ENCODE results near the gene MCUB.
A peak's percentile ranks its signal among the peaks of the same experiment; 100 is the strongest.

MCUB gene

DNA sequence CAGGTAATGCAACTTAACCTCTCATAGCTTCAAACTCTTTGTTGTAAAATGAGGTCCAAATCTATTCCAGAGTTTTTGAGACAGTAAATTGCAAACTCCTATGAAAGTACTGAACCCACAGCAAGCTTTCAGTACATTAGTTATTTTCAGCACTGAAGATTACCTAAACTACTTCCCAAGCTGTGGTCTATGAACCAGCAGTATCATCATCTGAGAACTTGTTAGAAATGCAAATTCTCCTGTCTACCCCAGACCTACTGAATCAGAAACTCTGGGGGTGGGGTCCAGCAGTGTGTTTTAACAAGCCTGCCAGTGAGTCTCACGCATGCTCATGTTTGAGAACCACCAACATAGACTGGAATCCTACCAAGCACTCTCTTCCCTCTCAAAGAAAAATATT lies 148.9 kb downstream of the MCUB start:
- Histone ChIP-seq H3K27me3 (ENCODE audit: insufficient read depth, low read length) (no peaks in the 10 kb centered on the region), H3K36me3 (ENCODE audit: insufficient read depth, low read length) (peaks cover 8% of the 10 kb centered on the region)

DNA sequence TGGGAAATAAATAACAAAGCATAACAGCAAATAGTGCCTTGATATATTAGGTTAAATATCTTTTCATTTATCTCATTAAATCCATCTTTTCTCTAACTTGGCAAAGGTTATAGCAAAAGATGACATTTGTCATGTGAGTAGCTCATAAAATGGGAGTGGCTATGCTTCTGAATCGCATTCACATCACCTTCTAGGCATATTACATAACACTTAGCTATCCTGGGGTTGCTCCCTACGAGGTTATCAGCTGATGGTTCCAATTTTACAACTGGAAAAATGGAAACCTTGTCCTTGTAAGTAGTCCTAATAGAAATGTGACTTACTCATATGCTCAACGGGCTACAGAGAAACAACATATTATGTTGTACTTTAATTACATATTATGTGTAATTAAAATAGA lies 153.5 kb downstream of the MCUB start:
- Histone ChIP-seq H3K9me3 (ENCODE audit: low read length) (no peaks in the 10 kb centered on the region), H2AFZ (ENCODE audit: low read depth, low read length) (no peak overlapping the region), H3K4me1 (ENCODE audit: insufficient read depth, low read length) (no peaks in the 10 kb centered on the region), H3K4me3 (ENCODE audit: low read length) (no peak overlapping the region), H3K36me3 (ENCODE audit: insufficient read depth, low read length) (peaks cover 26% of the 10 kb centered on the region), H3K27me3 (ENCODE audit: insufficient read depth, low read length) (no peaks in the 10 kb centered on the region)

More for the DNA sequence above, 148.9 kb downstream of the MCUB start:
- H3K9me3 ChIP-seq (ENCODE audit: low read length): no peaks in the 10 kb centered on the region
- no peak overlapping the region for H3K4me3 ChIP-seq (ENCODE audit: low read length)
- no peaks in the 10 kb centered on the region for H3K4me1 ChIP-seq (ENCODE audit: insufficient read depth, low read length)
- no peak overlapping the region for H2AFZ ChIP-seq (ENCODE audit: low read depth, low read length)

DNA sequence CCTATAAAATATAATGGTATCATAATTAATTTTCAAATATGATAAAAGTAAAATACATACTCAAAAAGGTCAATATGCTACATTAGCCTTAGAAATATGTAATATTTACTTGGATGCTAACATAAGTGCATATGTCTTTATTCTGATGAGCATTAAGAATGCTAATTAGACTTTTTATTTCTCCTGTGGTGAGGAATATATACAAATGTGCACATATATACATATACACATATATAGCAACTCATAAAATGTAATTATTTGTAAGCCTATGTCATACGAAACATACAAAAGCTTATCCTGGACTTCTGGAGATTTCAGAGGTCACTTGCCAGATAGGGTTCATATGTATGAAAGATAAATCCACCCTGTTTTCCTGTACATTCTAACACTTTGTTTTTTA lies 158.7 kb downstream of the MCUB start:
- Histone ChIP-seq H3K9me3 (ENCODE audit: low read length) (peaks cover 7% of the 10 kb centered on the region), H3K4me3 (ENCODE audit: low read length) (no peak overlapping the region), H3K27me3 (ENCODE audit: insufficient read depth, low read length) (no peaks in the 10 kb centered on the region), H2AFZ (ENCODE audit: low read depth, low read length) (no peak overlapping the region), H3K36me3 (ENCODE audit: insufficient read depth, low read length) (peaks cover 19% of the 10 kb centered on the region), H3K4me1 (ENCODE audit: insufficient read depth, low read length) (no peaks in the 10 kb centered on the region)

DNA sequence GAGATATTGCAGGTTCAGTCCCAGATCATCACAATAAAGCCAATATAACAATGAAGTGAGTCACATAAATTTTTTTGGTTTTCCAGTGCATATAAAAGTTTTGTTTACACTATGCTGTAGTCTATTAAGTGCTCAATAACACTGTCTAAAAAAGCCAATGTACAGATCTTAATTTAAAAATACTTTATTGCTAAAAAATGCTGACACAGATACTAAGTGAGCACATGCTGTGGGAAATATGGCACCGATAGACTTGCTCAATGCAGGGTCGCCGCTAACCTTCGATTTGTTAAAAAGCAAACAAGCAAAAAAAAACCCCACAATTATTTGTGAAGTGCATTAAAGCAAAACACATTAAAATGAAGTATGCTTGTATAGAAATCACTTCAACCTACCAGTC lies 159.6 kb downstream of the MCUB start:
- H3K36me3 ChIP-seq (ENCODE audit: insufficient read depth, low read length): peaks cover 13% of the 10 kb centered on the region
- H3K4me1 ChIP-seq (ENCODE audit: insufficient read depth, low read length): no peaks in the 10 kb centered on the region
- no peak overlapping the region for H2AFZ ChIP-seq (ENCODE audit: low read depth, low read length)
- H3K9me3 ChIP-seq (ENCODE audit: low read length): peaks cover 7% of the 10 kb centered on the region
- no peaks in the 10 kb centered on the region for H3K27me3 ChIP-seq (ENCODE audit: insufficient read depth, low read length)
- H3K4me3 ChIP-seq (ENCODE audit: low read length): no peak overlapping the region

DNA sequence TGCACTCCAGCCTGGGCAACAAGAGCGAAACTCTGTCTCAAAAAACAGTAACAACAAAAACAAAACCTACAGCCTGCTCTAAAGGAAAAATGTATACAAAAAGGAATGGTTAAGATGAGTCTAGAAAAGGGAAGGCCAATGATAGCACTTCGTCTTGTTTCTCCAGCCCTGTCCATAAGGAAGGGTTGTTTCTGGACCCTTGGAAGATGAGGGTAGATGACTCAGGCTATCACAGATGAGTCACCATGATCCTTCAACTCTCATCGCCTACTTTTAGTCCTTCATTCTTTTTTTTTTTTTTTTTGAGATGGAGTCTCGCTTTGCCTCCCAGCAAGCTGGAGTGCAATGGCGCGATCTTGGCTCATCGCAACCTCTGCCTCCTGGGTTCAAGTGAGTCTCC lies 161.0 kb downstream of the MCUB start:
- Histone ChIP-seq H3K27me3 (ENCODE audit: insufficient read depth, low read length) (no peaks in the 10 kb centered on the region), H3K4me1 (ENCODE audit: insufficient read depth, low read length) (no peaks in the 10 kb centered on the region), H3K4me3 (ENCODE audit: low read length) (no peak overlapping the region), H3K9me3 (ENCODE audit: low read length) (peaks cover 7% of the 10 kb centered on the region), H2AFZ (ENCODE audit: low read depth, low read length) (no peak overlapping the region), H3K36me3 (ENCODE audit: insufficient read depth, low read length) (peaks cover 11% of the 10 kb centered on the region)

DNA sequence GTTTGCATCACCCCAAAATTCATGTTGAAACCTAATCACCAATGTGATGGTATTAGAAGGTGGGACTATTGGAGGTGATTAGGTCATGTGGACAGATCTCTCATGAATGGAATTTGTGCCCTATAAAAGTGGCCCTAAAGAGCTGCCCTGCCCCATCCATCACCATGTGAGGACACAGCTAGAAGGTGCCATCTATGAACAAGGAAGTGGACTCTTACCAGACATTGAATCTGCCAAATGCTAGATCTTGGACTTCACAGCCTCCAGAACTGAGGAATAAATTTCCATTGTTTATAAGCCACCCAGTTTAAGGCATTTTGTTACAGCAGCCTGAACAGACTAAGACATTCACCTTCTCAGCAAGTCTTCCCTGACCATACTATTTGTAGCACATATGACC lies 162.3 kb downstream of the MCUB start:
- Histone ChIP-seq H3K36me3 (ENCODE audit: insufficient read depth, low read length) (no peaks in the 10 kb centered on the region), H3K27me3 (ENCODE audit: insufficient read depth, low read length) (no peaks in the 10 kb centered on the region), H3K4me3 (ENCODE audit: low read length) (no peak overlapping the region), H2AFZ (ENCODE audit: low read depth, low read length) (no peak overlapping the region), H3K9me3 (ENCODE audit: low read length) (peaks cover 7% of the 10 kb centered on the region), H3K4me1 (ENCODE audit: insufficient read depth, low read length) (no peaks in the 10 kb centered on the region)

DNA sequence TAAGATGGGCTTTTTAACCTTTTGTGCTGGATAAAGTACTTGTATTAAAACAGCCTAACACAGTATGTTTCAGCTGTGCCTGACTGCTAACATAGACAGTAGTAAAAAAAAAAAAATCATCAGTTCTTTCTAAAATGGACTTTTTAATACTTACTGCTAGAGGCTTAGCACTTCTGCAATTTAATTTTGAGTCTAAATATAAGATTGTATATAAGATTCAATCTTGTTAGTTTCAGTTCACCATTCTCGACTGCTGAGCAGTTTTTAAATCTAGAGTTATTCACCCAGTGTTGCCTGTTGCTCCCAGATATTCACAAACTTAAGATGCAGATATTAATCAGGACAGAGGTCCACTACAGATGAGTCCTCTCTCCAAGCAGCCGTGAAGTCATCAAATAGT lies 163.1 kb downstream of the MCUB start:
- Histone ChIP-seq H3K9me3 (ENCODE audit: low read length) (peaks cover 7% of the 10 kb centered on the region), H3K4me3 (ENCODE audit: low read length) (no peak overlapping the region), H3K36me3 (ENCODE audit: insufficient read depth, low read length) (no peaks in the 10 kb centered on the region), H3K4me1 (ENCODE audit: insufficient read depth, low read length) (no peaks in the 10 kb centered on the region), H3K27me3 (ENCODE audit: insufficient read depth, low read length) (no peaks in the 10 kb centered on the region), H2AFZ (ENCODE audit: low read depth, low read length) (no peak overlapping the region)

DNA sequence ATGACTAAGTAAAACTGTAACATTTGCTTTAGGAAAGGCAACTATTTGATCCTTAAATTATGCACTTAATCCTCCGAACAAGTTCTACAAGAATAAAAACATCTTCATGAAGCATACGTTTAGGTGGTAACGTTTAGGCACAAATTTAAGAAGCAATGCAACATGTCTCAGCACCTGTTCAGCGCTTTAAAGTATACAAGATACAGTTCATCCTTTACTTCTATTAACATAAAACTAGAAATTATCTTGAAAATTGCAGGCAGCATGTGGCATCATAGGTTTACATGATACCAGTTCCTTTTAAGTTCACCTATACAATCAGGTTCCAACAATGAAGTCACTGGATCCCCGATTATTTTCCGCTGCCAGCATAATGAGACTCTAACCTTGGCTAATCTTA lies 168.3 kb downstream of the MCUB start:
- peaks cover 9% of the 10 kb centered on the region for H3K27me3 ChIP-seq (ENCODE audit: insufficient read depth, low read length)
- peak overlapping the region; percentile 96 for H3K4me3 ChIP-seq (ENCODE audit: low read length)
- H3K4me1 ChIP-seq (ENCODE audit: insufficient read depth, low read length): peaks cover 15% of the 10 kb centered on the region
- peak overlapping the region; percentile 65 for H2AFZ ChIP-seq (ENCODE audit: low read depth, low read length)
- H3K36me3 ChIP-seq (ENCODE audit: insufficient read depth, low read length): no peaks in the 10 kb centered on the region
- no peaks in the 10 kb centered on the region for H3K9me3 ChIP-seq (ENCODE audit: low read length)

DNA sequence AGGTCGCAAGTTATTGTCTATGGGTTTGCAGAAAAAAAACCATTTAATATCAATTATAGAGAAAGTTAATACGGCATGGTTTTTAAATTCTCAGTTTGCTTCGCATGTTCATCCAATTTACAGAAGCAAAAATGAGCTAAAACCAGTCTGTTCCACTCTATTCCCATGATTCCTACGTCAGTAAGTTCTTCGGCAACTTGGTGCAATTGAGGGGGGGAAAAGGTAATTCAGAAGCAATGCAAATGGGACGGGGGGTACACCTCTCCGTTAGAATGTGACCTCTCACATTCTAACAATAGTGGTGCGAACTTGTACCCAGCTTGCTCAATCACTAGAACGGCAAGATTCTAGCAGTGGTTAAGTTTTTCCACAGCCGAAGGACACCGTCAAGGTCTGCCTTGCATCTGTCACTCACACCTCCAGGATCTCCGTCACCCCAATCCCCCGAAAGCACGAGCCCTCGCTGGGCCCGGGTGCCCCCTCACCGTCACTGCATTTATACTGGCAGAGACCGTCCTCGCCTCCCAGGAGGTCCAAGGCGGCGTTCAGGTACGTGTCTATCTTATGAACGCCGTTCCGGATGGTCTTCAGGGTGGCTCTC lies 169.2 kb downstream of the MCUB start:
- Histone ChIP-seq H2AFZ (ENCODE audit: low read depth, low read length) (peak overlapping the region; percentile 65), H3K27me3 (ENCODE audit: insufficient read depth, low read length) (peaks cover 9% of the 10 kb centered on the region), H3K36me3 (ENCODE audit: insufficient read depth, low read length) (no peaks in the 10 kb centered on the region), H3K4me1 (ENCODE audit: insufficient read depth, low read length) (peaks cover 15% of the 10 kb centered on the region), H3K4me3 (ENCODE audit: low read length) (peak overlapping the region; percentile 96), H3K9me3 (ENCODE audit: low read length) (no peaks in the 10 kb centered on the region)

DNA sequence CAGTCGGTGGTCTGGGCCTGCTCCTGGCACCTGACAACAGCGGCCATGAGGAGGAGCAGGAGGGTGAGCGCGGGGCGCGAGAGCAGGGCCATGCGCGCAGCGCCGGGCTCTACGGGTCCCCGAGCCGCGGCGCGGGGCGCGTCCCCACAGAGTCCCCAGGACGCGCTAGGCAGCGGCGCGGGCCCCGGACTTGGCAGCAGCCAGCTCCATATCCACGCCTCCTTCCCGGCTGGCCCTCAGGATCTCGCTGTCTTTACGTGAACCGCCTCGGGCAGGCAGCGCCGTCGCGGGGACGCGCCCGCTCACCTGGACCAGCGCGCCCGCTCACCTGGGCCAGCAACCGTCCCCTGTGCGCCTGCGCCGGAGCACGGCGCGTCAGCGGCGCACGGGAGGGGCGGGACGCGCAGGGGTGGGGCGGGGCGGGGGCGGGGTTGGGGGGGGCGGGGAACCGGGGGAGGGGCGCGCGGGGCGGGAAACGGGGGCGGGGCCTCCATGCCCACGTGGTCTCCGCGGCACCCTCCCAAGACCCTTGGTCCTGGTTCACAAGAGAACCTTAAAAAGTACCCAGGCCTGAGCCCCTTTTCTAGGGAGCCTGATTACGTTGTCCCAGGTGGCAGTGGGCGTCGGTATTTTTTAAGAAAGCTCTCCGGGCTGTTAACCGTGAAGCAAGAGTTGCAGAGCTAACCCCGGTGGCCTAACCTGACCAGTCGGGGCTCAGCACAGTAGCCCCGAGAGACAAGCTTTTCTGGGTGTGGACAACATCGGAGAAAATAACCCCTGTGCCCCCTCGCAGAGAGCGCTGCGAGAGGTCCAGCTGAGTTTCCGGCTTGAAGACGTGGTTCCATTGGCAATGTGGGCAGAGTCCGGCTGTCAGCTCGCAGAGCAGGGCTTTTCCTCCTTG lies 169.9 kb downstream of the MCUB start, which contains the start of gene PLA2G12A:
PLA2G12A (minus strand) TSS at position 353 of the 901 bp plus-strand sequence; CDS start at position 92, 261 bp downstream.
- Histone ChIP-seq H3K9me3 (ENCODE audit: low read length) (no peaks in the 10 kb centered on the region), H3K36me3 (ENCODE audit: insufficient read depth, low read length) (no peaks in the 10 kb centered on the region), H3K4me1 (ENCODE audit: insufficient read depth, low read length) (peaks cover 15% of the 10 kb centered on the region), H2AFZ (ENCODE audit: low read depth, low read length) (peak within 1 kb of the TSS; percentile 99), H3K27me3 (ENCODE audit: insufficient read depth, low read length) (peaks cover 9% of the 10 kb centered on the region), H3K4me3 (ENCODE audit: low read length) (peak within 1 kb of the TSS; percentile 96)

DNA sequence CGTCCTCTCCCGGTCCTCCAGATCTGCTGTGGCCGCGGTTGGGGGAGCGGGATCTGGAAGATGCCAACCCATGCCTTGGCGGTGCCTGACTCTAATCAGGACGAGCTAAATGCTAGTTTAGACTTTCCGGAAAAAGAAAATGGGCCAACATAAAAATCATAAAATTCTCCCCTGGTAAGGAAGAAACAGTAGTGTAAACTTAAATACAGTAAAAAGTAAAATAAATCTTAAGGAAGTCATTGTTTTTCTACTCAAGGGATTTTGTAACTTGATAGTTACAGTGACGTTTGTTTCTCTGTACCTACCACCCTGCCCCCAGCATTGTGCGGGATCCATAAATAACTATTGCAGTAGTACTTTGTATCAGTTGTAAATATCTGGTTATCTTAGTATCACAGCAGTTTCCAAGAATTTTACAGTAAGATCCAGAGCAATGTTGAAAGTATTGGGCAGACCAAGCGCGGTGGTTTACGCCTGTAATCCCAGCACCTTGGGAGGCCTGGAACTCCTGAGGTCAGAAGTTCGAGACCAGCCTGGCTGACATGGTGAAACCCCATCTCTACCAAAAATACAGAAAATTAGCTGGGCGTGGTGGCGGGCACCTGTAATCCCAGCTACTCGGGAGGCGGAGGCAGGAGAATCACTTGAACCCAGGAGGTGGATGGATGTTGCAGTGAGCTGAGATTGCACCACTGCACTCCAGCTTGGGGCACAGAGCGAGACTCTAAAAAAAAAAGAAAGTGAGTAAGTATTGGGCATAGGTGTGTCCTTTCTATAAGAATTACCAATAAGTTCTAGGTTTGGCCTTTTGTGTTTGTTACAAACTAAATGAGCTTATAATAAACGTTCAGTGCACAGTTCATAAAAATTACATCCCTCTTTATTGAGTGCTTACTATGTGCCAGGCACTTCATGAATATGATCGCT lies 170.8 kb downstream of the MCUB start:
- peaks cover 9% of the 10 kb centered on the region for H3K27me3 ChIP-seq (ENCODE audit: insufficient read depth, low read length)
- peak overlapping the region; percentile 96 for H3K4me3 ChIP-seq (ENCODE audit: low read length)
- H3K4me1 ChIP-seq (ENCODE audit: insufficient read depth, low read length): peaks cover 15% of the 10 kb centered on the region
- no peaks in the 10 kb centered on the region for H3K36me3 ChIP-seq (ENCODE audit: insufficient read depth, low read length)
- no peaks in the 10 kb centered on the region for H3K9me3 ChIP-seq (ENCODE audit: low read length)
- H2AFZ ChIP-seq (ENCODE audit: low read depth, low read length): peak overlapping the region; percentile 99

DNA sequence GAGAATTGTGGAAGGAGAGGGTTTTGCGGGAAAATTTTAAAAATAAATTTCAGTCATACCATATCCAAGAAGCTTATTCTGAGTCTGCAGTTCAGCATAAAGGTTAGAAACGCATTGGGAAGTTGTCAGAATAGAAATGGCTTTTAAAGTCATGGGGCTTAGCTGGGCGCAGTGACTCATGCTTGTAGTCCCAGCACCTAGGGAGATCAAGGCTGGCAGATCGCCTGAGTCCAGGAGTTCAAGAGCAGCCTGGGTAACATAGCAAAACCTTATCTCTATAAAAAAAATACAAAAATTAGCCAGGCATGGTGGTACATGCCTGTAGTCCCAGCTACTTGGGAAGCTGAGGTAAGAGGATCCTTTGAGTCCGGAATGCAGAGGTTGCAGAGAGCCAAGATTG lies 173.7 kb downstream of the MCUB start:
- H3K9me3 ChIP-seq (ENCODE audit: low read length): no peaks in the 10 kb centered on the region
- H3K4me1 ChIP-seq (ENCODE audit: insufficient read depth, low read length): peaks cover 10% of the 10 kb centered on the region
- no peaks in the 10 kb centered on the region for H3K36me3 ChIP-seq (ENCODE audit: insufficient read depth, low read length)
- H3K27me3 ChIP-seq (ENCODE audit: insufficient read depth, low read length): peaks cover 14% of the 10 kb centered on the region
- no peak overlapping the region for H3K4me3 ChIP-seq (ENCODE audit: low read length)
- H2AFZ ChIP-seq (ENCODE audit: low read depth, low read length): no peak overlapping the region
